Testis (tissue), 2 donors: ENCODE measurements around the gene RCBTB1.

Experiments
- POLR2A ChIP-seq: fragments of 450-650 bp; IDR thresholded peaks from one replicate; pipeline ENCODE4 v1.6.1; 2017; ENCODE audit warnings: antibody characterized with exemption, mild to moderate bottlenecking, moderate library complexity
- TF ChIP-seq, protein P1 (sequence below), 3 experiments: fragments of 450-650 bp in 2 of 3; fragments of 200-600 bp in 1 of 3; sonication (generic) in 1 of 3; IDR thresholded peaks; one replicate each; pipeline ENCODE4 v1.5.1; 2016 to 2019; ENCODE audit warnings: antibody characterized with exemption in 3 of 3, mild to moderate bottlenecking in 2 of 3, moderate library complexity in 1 of 3

DNA sequence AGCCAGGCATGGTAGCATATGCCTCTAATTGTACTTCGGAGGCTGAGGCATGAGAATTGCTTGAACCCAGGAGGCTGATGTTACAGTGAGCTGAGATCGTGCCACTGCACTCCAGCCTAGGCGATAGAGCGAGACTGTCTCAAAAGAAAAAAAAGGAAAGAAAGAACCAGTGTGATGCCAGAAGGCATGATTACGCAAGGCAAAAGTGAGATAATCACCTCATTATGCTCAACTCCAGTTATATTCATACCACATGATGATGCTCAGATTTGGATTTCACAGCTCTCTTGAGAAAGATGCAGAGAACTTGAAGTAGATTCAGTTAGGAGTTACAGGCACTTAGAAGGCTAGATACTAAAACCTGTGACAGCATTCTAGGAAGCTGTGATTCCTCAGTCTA, 21.8 kb downstream of the RCBTB1 start:
- TF ChIP-seq, protein P1, sequence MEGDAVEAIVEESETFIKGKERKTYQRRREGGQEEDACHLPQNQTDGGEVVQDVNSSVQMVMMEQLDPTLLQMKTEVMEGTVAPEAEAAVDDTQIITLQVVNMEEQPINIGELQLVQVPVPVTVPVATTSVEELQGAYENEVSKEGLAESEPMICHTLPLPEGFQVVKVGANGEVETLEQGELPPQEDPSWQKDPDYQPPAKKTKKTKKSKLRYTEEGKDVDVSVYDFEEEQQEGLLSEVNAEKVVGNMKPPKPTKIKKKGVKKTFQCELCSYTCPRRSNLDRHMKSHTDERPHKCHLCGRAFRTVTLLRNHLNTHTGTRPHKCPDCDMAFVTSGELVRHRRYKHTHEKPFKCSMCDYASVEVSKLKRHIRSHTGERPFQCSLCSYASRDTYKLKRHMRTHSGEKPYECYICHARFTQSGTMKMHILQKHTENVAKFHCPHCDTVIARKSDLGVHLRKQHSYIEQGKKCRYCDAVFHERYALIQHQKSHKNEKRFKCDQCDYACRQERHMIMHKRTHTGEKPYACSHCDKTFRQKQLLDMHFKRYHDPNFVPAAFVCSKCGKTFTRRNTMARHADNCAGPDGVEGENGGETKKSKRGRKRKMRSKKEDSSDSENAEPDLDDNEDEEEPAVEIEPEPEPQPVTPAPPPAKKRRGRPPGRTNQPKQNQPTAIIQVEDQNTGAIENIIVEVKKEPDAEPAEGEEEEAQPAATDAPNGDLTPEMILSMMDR (IDR thresholded peaks at IDR 0.05) = no peak
- TF ChIP-seq POLR2A = no peak
